ENCODE data around the gene TRIM29. TPM values are rescaled to one million over a fixed set of nuclear protein-coding genes. Genes with fewer than 3 reads are reported as not detected.

TRIM29 gene
- total and polyA plus RNA-seq, 9 donors, result 0.11 to 5.9 (median 1.4) TPM; not detected in 1

- no peak for DNase-seq
- intact Hi-C loops (cut with DNase I), result no loop called here
- 64 to 80% (median 70%) methylated on average over 8 of the region's 8 CpGs for WGBS, 3 donors
- no peaks in the 10 kb centered on the region for H3K9me3 ChIP-seq
- no peaks in the 10 kb centered on the region for H3K36me3 ChIP-seq
- H3K4me1 ChIP-seq (ENCODE audit: insufficient read depth), result no peaks in the 10 kb centered on the region
- no peak overlapping the region for H3K4me3 ChIP-seq
- H3K27me3 ChIP-seq, result no peaks in the 10 kb centered on the region
- TF ChIP-seq POLR2A (IDR thresholded peaks at IDR 0.05) (no peak), CTCF (IDR thresholded peaks at IDR 0.05) (no peak), EP300 (IDR thresholded peaks at IDR 0.05) (no peak)
- no peak overlapping the region for H3K27ac ChIP-seq
Measured at GRCh38 chr11:120125509-120125908, 12.4 kb downstream of the TRIM29 start.

GRCh38 chr11:120125024-120125423 is 12.9 kb downstream of the TRIM29 start:
- intact Hi-C loops (cut with DNase I), result no loop called here
- H3K4me3 ChIP-seq, result no peak overlapping the region
- DNase-seq, result no peak
- H3K4me1 ChIP-seq (ENCODE audit: insufficient read depth), result no peaks in the 10 kb centered on the region
- no peaks in the 10 kb centered on the region for H3K36me3 ChIP-seq
- H3K9me3 ChIP-seq, result no peaks in the 10 kb centered on the region
- no peaks in the 10 kb centered on the region for H3K27me3 ChIP-seq
- no peak overlapping the region for H3K27ac ChIP-seq
- 79 to 94% (median 85%) methylated on average over 4 to 5 of the region's 5 CpGs for WGBS, 3 donors
- TF ChIP-seq EP300 (IDR thresholded peaks at IDR 0.05) (no peak), CTCF (IDR thresholded peaks at IDR 0.05) (no peak), POLR2A (IDR thresholded peaks at IDR 0.05) (no peak)

GRCh38 chr11:120124355-120124754 is 13.6 kb downstream of the TRIM29 start:
- intact Hi-C loops (cut with DNase I), result no loop called here
- H3K27ac ChIP-seq, result no peak overlapping the region
- no peaks in the 10 kb centered on the region for H3K27me3 ChIP-seq
- no peak for DNase-seq
- H3K4me1 ChIP-seq (ENCODE audit: insufficient read depth), result no peaks in the 10 kb centered on the region
- H3K4me3 ChIP-seq, result no peak overlapping the region
- 87 to 92% (median 90%) methylated on average over 14 of the region's 14 CpGs for WGBS, 3 donors
- no peaks in the 10 kb centered on the region for H3K9me3 ChIP-seq
- TF ChIP-seq EP300 (IDR thresholded peaks at IDR 0.05), result no peak
- H3K36me3 ChIP-seq, result no peaks in the 10 kb centered on the region

- 79 to 90% (median 88%) methylated on average over 13 of the region's 13 CpGs for WGBS, 3 donors
- H3K36me3 ChIP-seq, result no peaks in the 10 kb centered on the region
- no peak overlapping the region for H3K4me3 ChIP-seq
- no peak for DNase-seq
- intact Hi-C loops (cut with DNase I), result no loop called here
- H3K4me1 ChIP-seq (ENCODE audit: insufficient read depth), result no peaks in the 10 kb centered on the region
- no peak overlapping the region for H3K27ac ChIP-seq
- no peaks in the 10 kb centered on the region for H3K27me3 ChIP-seq
- no peaks in the 10 kb centered on the region for H3K9me3 ChIP-seq
- TF ChIP-seq EP300 (IDR thresholded peaks at IDR 0.05) (no peak), CTCF (IDR thresholded peaks at IDR 0.05) (no peak), POLR2A (IDR thresholded peaks at IDR 0.05) (no peak)
Measured at GRCh38 chr11:120123946-120124345, 14.0 kb downstream of the TRIM29 start.

GRCh38 chr11:120122924-120123683 is 14.8 kb downstream of the TRIM29 start:
- intact Hi-C loops (cut with DNase I), result no loop called here
- no peak overlapping the region for H3K27ac ChIP-seq
- DNase-seq, result no peak
- no peaks in the 10 kb centered on the region for H3K4me1 ChIP-seq (ENCODE audit: insufficient read depth)
- no peaks in the 10 kb centered on the region for H3K27me3 ChIP-seq
- TF ChIP-seq POLR2A (IDR thresholded peaks at IDR 0.05) (no peak), EP300 (IDR thresholded peaks at IDR 0.05) (no peak), CTCF (IDR thresholded peaks at IDR 0.05) (no peak)
- WGBS, 3 donors, result 84 to 86% (median 85%) methylated on average over 12 of the region's 12 CpGs
- no peak overlapping the region for H3K4me3 ChIP-seq
- no peaks in the 10 kb centered on the region for H3K9me3 ChIP-seq
- H3K36me3 ChIP-seq, result no peaks in the 10 kb centered on the region

All from ovary (tissue), 9 donors.